Esophagus squamous epithelium (tissue), 4 donors: ENCODE measurements around the gene GNAT2.

Experiments
- POLR2A ChIP-seq, 4 donors: fragments of 450-650 bp; IDR thresholded peaks; one replicate each; pipeline ENCODE4 v1.6.1; 2017; ENCODE audit warnings: antibody characterized with exemption in 4 of 4, mild to moderate bottlenecking in 4 of 4, moderate library complexity in 3 of 4
- TF ChIP-seq, protein P1 (sequence below), 6 experiments: fragments of 450-650 bp in 4 of 6; fragments of 200-600 bp in 2 of 6; sonication (generic) in 2 of 6; IDR thresholded peaks; one replicate each; pipeline ENCODE4 v1.5.1; 2016 to 2019; ENCODE audit warnings: antibody characterized with exemption in 6 of 6, mild to moderate bottlenecking in 4 of 6, moderate library complexity in 4 of 6

DNA sequence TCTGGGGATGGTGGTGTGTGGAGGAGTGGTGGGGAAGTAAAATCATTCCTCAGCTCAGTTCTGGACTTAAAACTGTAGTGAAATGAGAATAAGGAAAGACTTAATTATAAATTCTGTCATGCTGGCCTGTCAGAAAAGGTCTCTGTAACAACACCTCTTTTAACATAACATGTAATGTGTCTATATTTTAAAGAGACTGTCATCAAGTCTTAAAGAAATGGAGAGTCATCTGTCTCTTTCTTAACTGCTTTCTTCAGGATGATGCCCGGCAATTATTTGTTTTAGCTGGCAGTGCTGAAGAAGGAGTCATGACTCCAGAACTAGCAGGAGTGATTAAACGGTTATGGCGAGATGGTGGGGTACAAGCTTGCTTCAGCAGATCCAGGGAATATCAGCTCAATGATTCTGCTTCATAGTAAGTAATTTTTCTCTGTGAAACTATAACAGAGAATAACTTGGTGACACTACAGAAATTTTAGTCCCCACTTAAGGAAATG, 40.4 kb downstream of the GNAT2 start:
- TF ChIP-seq, protein P1, sequence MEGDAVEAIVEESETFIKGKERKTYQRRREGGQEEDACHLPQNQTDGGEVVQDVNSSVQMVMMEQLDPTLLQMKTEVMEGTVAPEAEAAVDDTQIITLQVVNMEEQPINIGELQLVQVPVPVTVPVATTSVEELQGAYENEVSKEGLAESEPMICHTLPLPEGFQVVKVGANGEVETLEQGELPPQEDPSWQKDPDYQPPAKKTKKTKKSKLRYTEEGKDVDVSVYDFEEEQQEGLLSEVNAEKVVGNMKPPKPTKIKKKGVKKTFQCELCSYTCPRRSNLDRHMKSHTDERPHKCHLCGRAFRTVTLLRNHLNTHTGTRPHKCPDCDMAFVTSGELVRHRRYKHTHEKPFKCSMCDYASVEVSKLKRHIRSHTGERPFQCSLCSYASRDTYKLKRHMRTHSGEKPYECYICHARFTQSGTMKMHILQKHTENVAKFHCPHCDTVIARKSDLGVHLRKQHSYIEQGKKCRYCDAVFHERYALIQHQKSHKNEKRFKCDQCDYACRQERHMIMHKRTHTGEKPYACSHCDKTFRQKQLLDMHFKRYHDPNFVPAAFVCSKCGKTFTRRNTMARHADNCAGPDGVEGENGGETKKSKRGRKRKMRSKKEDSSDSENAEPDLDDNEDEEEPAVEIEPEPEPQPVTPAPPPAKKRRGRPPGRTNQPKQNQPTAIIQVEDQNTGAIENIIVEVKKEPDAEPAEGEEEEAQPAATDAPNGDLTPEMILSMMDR (IDR thresholded peaks at IDR 0.05) = no peak
- TF ChIP-seq POLR2A (IDR thresholded peaks at IDR 0.05) = no peak
